ENCODE measurements around the gene CORO1C. TPM values are rescaled to one million over a fixed set of nuclear protein-coding genes. Genes with fewer than 3 reads are reported as not detected.

The CORO1C gene
- total and polyA plus RNA-seq, 4 donors = 23.2 to 58.6 (median 41.9) TPM

DNA sequence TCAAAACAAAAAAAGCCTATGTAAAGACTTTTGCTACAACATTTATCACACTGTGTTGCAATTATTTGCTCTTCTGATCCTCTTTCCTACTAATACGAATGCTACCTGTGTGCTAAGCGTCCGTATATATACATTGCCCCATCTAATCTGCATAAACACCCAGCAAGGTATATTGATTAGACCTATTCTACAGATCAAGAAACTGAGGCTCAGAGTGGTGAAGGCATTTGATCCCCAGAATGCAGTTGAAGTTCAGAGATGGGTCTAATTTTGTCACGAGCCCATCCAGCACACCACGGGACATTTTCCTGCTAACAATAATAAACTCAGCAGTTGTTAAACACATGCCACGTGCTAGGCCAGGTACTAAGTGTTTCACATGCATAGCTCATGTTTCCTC, 25.1 kb upstream of the CORO1C start:
- Histone ChIP-seq H3K27ac (ENCODE audit: low read depth in 1 of 2, low read length in 2 of 2) (no peak overlapping the region), H3K9me3 (ENCODE audit: control insufficient read depth in 4 of 4, low read length in 3 of 4) (no peaks in the 10 kb centered on the region), H3K4me3 (ENCODE audit: low read depth in 1 of 3, low read length in 3 of 3) (no peak overlapping the region), H3K36me3 (ENCODE audit: control insufficient read depth in 4 of 4, insufficient read depth in 3 of 4, low read depth in 1 of 4, low read length in 3 of 4) (no peaks in the 10 kb centered on the region), H3K9ac (ENCODE audit: low read depth in 1 of 2, low read length in 2 of 2) (no peak overlapping the region), H3K4me1 (ENCODE audit: control insufficient read depth in 4 of 4, insufficient read depth in 4 of 4, low read length in 3 of 4) (no peaks in the 10 kb centered on the region), H3K27me3 (ENCODE audit: control insufficient read depth in 4 of 4, insufficient read depth in 4 of 4, low read length in 3 of 4) (no peaks in the 10 kb centered on the region)
- no peak for TF ChIP-seq SP1 (IDR thresholded peaks at IDR 0.05)
- TF ChIP-seq, protein P1, sequence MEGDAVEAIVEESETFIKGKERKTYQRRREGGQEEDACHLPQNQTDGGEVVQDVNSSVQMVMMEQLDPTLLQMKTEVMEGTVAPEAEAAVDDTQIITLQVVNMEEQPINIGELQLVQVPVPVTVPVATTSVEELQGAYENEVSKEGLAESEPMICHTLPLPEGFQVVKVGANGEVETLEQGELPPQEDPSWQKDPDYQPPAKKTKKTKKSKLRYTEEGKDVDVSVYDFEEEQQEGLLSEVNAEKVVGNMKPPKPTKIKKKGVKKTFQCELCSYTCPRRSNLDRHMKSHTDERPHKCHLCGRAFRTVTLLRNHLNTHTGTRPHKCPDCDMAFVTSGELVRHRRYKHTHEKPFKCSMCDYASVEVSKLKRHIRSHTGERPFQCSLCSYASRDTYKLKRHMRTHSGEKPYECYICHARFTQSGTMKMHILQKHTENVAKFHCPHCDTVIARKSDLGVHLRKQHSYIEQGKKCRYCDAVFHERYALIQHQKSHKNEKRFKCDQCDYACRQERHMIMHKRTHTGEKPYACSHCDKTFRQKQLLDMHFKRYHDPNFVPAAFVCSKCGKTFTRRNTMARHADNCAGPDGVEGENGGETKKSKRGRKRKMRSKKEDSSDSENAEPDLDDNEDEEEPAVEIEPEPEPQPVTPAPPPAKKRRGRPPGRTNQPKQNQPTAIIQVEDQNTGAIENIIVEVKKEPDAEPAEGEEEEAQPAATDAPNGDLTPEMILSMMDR (IDR thresholded peaks at IDR 0.05; ENCODE audit: low read depth, low read length, missing input control) = no peak
- WGBS = 95% methylated on average over 6 of the region's 6 CpGs
- DNase-seq (ENCODE audit: low spot score) = no peak

- Histone ChIP-seq H3K4me1 (ENCODE audit: control insufficient read depth in 4 of 4, insufficient read depth in 4 of 4, low read length in 3 of 4) (no peaks in the 10 kb centered on the region), H3K27me3 (ENCODE audit: control insufficient read depth in 4 of 4, insufficient read depth in 4 of 4, low read length in 3 of 4) (no peaks in the 10 kb centered on the region), H3K36me3 (ENCODE audit: control insufficient read depth in 4 of 4, insufficient read depth in 3 of 4, low read depth in 1 of 4, low read length in 3 of 4) (no peaks in the 10 kb centered on the region), H3K4me3 (ENCODE audit: low read depth in 1 of 3, low read length in 3 of 3) (no peak overlapping the region), H3K9me3 (ENCODE audit: control insufficient read depth in 4 of 4, low read length in 3 of 4) (no peaks in the 10 kb centered on the region), H3K9ac (ENCODE audit: low read depth in 1 of 2, low read length in 2 of 2) (no peak overlapping the region), H3K27ac (ENCODE audit: low read depth in 1 of 2, low read length in 2 of 2) (no peak overlapping the region)
- DNase-seq (ENCODE audit: low spot score) = no peak
- TF ChIP-seq REST (IDR thresholded peaks at IDR 0.05) = no peak
- TF ChIP-seq SP1 (IDR thresholded peaks at IDR 0.05) = no peak
- TF ChIP-seq TAF1 (conservative IDR thresholded peaks at IDR 0.05) = no peak
- TF ChIP-seq HNF4G (IDR thresholded peaks at IDR 0.05) = no peak
- no peak for TF ChIP-seq RAD21 (IDR thresholded peaks at IDR 0.05)
- no peak for TF ChIP-seq JUND (IDR thresholded peaks at IDR 0.05)
- TF ChIP-seq FOXA2 (IDR thresholded peaks at IDR 0.05) = no peak
- TF ChIP-seq, protein P2, sequence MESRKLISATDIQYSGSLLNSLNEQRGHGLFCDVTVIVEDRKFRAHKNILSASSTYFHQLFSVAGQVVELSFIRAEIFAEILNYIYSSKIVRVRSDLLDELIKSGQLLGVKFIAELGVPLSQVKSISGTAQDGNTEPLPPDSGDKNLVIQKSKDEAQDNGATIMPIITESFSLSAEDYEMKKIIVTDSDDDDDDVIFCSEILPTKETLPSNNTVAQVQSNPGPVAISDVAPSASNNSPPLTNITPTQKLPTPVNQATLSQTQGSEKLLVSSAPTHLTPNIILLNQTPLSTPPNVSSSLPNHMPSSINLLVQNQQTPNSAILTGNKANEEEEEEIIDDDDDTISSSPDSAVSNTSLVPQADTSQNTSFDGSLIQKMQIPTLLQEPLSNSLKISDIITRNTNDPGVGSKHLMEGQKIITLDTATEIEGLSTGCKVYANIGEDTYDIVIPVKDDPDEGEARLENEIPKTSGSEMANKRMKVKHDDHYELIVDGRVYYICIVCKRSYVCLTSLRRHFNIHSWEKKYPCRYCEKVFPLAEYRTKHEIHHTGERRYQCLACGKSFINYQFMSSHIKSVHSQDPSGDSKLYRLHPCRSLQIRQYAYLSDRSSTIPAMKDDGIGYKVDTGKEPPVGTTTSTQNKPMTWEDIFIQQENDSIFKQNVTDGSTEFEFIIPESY (IDR thresholded peaks at IDR 0.05) = no peak
- TF ChIP-seq, protein P3, sequence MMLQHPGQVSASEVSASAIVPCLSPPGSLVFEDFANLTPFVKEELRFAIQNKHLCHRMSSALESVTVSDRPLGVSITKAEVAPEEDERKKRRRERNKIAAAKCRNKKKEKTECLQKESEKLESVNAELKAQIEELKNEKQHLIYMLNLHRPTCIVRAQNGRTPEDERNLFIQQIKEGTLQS (IDR thresholded peaks at IDR 0.05) = no peak
- TF ChIP-seq RXRA (IDR thresholded peaks at IDR 0.05) = no peak
- no peak for TF ChIP-seq MAX (IDR thresholded peaks at IDR 0.05)
- WGBS = 93% methylated on average over 2 of the region's 2 CpGs
Measured at GRCh38 chr12:108755481-108755880, 24.2 kb upstream of the CORO1C start.

All from liver (tissue), 9 donors.